ENCODE measurements around the gene CYTH1. TPM values are rescaled to one million over a fixed set of nuclear protein-coding genes. Genes with fewer than 3 reads are reported as not detected.
A peak's percentile ranks its signal among the peaks of the same experiment; 100 is the strongest.

CYTH1 gene
- total and polyA plus RNA-seq, 8 donors, result 18.3 to 34.4 (median 23.5) TPM

- H3K36me3 ChIP-seq, result peaks cover 0 to 14% (median 2%) of the 10 kb centered on the region in 3 donors
- no peaks in the 10 kb centered on the region for H3K9me3 ChIP-seq
- H3K27me3 ChIP-seq, result no peaks in the 10 kb centered on the region
- 89 to 94% methylated on average over 20 of the region's 20 CpGs for WGBS, 2 donors
- ATAC-seq (no peak), FAIRE-seq (no peak), DNase-seq (peak in 1 of 6 donors; percentile 44)
- intact Hi-C loops (cut with DNase I), result no loop called here
- no peak for TF ChIP-seq CTCF (IDR thresholded peaks at IDR 0.05)
- H3K4me1 ChIP-seq, result no peaks in the 10 kb centered on the region
- no peak overlapping the region for H3K4me3 ChIP-seq
- no peak overlapping the region for H3K27ac ChIP-seq
These were observed 111.0 kb downstream of the CYTH1 start for GRCh38 chr17:78670850-78671725.

GRCh38 chr17:78669975-78670518 lies 112.0 kb downstream of the CYTH1 start:
- DNase-seq (peak in 1 of 6 donors; percentile 44), ATAC-seq (no peak), FAIRE-seq (no peak)
- Histone ChIP-seq H3K4me3 (no peak overlapping the region), H3K4me1 (no peaks in the 10 kb centered on the region), H3K27me3 (no peaks in the 10 kb centered on the region), H3K27ac (no peak overlapping the region), H3K9me3 (no peaks in the 10 kb centered on the region), H3K36me3 (peaks cover 0 to 4% (median 0%) of the 10 kb centered on the region in 3 donors)
- intact Hi-C loops (cut with DNase I), result no loop called here
- 89 to 94% methylated on average over 23 of the region's 23 CpGs for WGBS, 2 donors
- TF ChIP-seq CTCF (IDR thresholded peaks at IDR 0.05), result no peak

GRCh38 chr17:78669256-78669974 lies 112.7 kb downstream of the CYTH1 start:
- Histone ChIP-seq H3K27ac (no peak overlapping the region), H3K4me3 (no peak overlapping the region), H3K36me3 (no peaks in the 10 kb centered on the region), H3K4me1 (no peaks in the 10 kb centered on the region), H3K27me3 (no peaks in the 10 kb centered on the region), H3K9me3 (no peaks in the 10 kb centered on the region)
- TF ChIP-seq CTCF (IDR thresholded peaks at IDR 0.05), result no peak
- peak in 1 of 6 donors; percentile 44 for DNase-seq
- WGBS, 2 donors, result 93 to 96% methylated on average over 22 of the region's 22 CpGs
- FAIRE-seq, result no peak
- ATAC-seq, result no peak
- intact Hi-C loops (cut with DNase I), result no loop called here

- H3K27me3 ChIP-seq, result no peaks in the 10 kb centered on the region
- no peak for FAIRE-seq
- DNase-seq, result peak in 1 of 6 donors; percentile 15
- ATAC-seq, result no peak
- H3K27ac ChIP-seq, result no peak overlapping the region
- H3K4me3 ChIP-seq, result no peak overlapping the region
- WGBS, 2 donors, result 91 to 97% methylated on average over 4 of the region's 4 CpGs
- no peaks in the 10 kb centered on the region for H3K36me3 ChIP-seq
- no peak for TF ChIP-seq CTCF (IDR thresholded peaks at IDR 0.05)
- intact Hi-C loops (cut with DNase I), result no loop called here
- no peaks in the 10 kb centered on the region for H3K9me3 ChIP-seq
- H3K4me1 ChIP-seq, result no peaks in the 10 kb centered on the region
These were observed 113.2 kb downstream of the CYTH1 start for GRCh38 chr17:78668847-78669246.

Data from pancreas (tissue), 10 donors.